Measurements from ENCODE around the gene ACSBG1. TPM values are rescaled to one million over a fixed set of nuclear protein-coding genes. Genes with fewer than 3 reads are reported as not detected.

Gene ACSBG1
- total and polyA plus RNA-seq, 10 donors = 0.16 to 0.33 (median 0.25) TPM; not detected in 4

GRCh38 chr15:78264304-78265136 lies 30.2 kb upstream of the ACSBG1 start, which contains the start of gene DNAJA4:
Gene DNAJA4 (plus strand): TSS chr15:78264562. CDS start chr15:78264764, 202 bp downstream.
- H3K4me1 ChIP-seq = peaks cover 9 to 39% (median 26%) of the 10 kb centered on the region in 6 donors
- peak; percentile 87 for DNase-seq
- no peaks in the 10 kb centered on the region for H3K27me3 ChIP-seq (replicated peaks in 1 of 7)
- no peaks in the 10 kb centered on the region for H3K9me3 ChIP-seq
- H3K36me3 ChIP-seq = no peaks in the 10 kb centered on the region
- intact Hi-C loops (cut with DNase I; ENCODE audit: low total_unique reads) = no loop called here
- peak within 1 kb of the TSS; percentile 53 to 87 (median 78) for H3K27ac ChIP-seq
- TF ChIP-seq POLR2A (IDR thresholded peaks at IDR 0.05) = no peak
- peak; percentile 61 to 71 (median 65) for TF ChIP-seq POLR2AphosphoS5 (IDR thresholded peaks at IDR 0.05)
- TF ChIP-seq CTCF (IDR thresholded peaks at IDR 0.05 in 8 of 11, conservative IDR thresholded peaks at IDR 0.05 in 3 of 11) = peak in 3 of 11 experiments; percentile 19 to 22 (median 20)
- 2 to 6% (median 4%) methylated on average over 36 to 107 of the region's 107 CpGs for WGBS, 5 donors
- peak within 1 kb of the TSS; percentile 52 to 80 (median 58) for H3K4me3 ChIP-seq

- WGBS, 5 donors = 80 to 96% (median 85%) methylated on average over 1 to 23 of the region's 23 CpGs
- H3K9me3 ChIP-seq = no peaks in the 10 kb centered on the region
- no peaks in the 10 kb centered on the region for H3K36me3 ChIP-seq
- H3K4me3 ChIP-seq = peak overlapping the region; percentile 30 to 80 (median 56)
- intact Hi-C loops (cut with DNase I; ENCODE audit: low total_unique reads) = no loop called here
- no peak for DNase-seq
- H3K27ac ChIP-seq = peak overlapping the region in 7 of 8 donors; percentile 65 to 87 (median 81)
- TF ChIP-seq CTCF (IDR thresholded peaks at IDR 0.05 in 8 of 11, conservative IDR thresholded peaks at IDR 0.05 in 3 of 11) = no peak
- TF ChIP-seq POLR2A (IDR thresholded peaks at IDR 0.05) = no peak
- no peak for TF ChIP-seq POLR2AphosphoS5 (IDR thresholded peaks at IDR 0.05)
- no peaks in the 10 kb centered on the region for H3K27me3 ChIP-seq (replicated peaks in 1 of 7)
- peaks cover 9 to 39% (median 26%) of the 10 kb centered on the region in 6 donors for H3K4me1 ChIP-seq
These were observed 29.5 kb upstream of the ACSBG1 start for GRCh38 chr15:78263907-78264303.

- WGBS, 5 donors = 85 to 98% (median 92%) methylated on average over 5 to 7 of the region's 7 CpGs
- no peak for DNase-seq
- Histone ChIP-seq H3K27me3 (replicated peaks in 1 of 7) (no peaks in the 10 kb centered on the region), H3K4me3 (peak overlapping the region in 1 of 8 donors; percentile 56), H3K27ac (no peak overlapping the region), H3K4me1 (peaks cover 9 to 39% (median 26%) of the 10 kb centered on the region in 6 donors), H3K36me3 (no peaks in the 10 kb centered on the region), H3K9me3 (no peaks in the 10 kb centered on the region)
- intact Hi-C loops (cut with DNase I; ENCODE audit: low total_unique reads) = no loop called here
- TF ChIP-seq CTCF (IDR thresholded peaks at IDR 0.05 in 8 of 11, conservative IDR thresholded peaks at IDR 0.05 in 3 of 11) (no peak), POLR2AphosphoS5 (IDR thresholded peaks at IDR 0.05) (no peak), POLR2A (IDR thresholded peaks at IDR 0.05) (no peak)
These were observed 29.0 kb upstream of the ACSBG1 start for GRCh38 chr15:78263351-78263781.

GRCh38 chr15:78261062-78261461 lies 26.7 kb upstream of the ACSBG1 start:
- intact Hi-C loops (cut with DNase I; ENCODE audit: low total_unique reads) = no loop called here
- Histone ChIP-seq H3K27me3 (replicated peaks in 1 of 7) (no peaks in the 10 kb centered on the region), H3K27ac (no peak overlapping the region), H3K9me3 (no peaks in the 10 kb centered on the region), H3K4me3 (no peak overlapping the region), H3K4me1 (peaks cover 9 to 21% (median 19%) of the 10 kb centered on the region in 6 donors), H3K36me3 (no peaks in the 10 kb centered on the region)
- no peak for DNase-seq
- WGBS, 5 donors = 84 to 94% (median 91%) methylated on average over 3 of the region's 3 CpGs
- TF ChIP-seq POLR2AphosphoS5 (IDR thresholded peaks at IDR 0.05) (no peak), POLR2A (IDR thresholded peaks at IDR 0.05) (no peak), CTCF (IDR thresholded peaks at IDR 0.05 in 8 of 11, conservative IDR thresholded peaks at IDR 0.05 in 3 of 11) (no peak)

All from spleen (tissue), 11 donors.